GM19397 (cell line): ENCODE measurements around the gene EPN3.

Source experiments
- ATAC-seq: cut with Tn5 transposase; IDR thresholded peaks from one replicate; pipeline ENCODE4 v1.9.1; 2021; ENCODE audit warnings: mild to moderate bottlenecking, moderate library complexity; ENCODE audit not compliant: unreplicated experiment

The EPN3 gene

DNA sequence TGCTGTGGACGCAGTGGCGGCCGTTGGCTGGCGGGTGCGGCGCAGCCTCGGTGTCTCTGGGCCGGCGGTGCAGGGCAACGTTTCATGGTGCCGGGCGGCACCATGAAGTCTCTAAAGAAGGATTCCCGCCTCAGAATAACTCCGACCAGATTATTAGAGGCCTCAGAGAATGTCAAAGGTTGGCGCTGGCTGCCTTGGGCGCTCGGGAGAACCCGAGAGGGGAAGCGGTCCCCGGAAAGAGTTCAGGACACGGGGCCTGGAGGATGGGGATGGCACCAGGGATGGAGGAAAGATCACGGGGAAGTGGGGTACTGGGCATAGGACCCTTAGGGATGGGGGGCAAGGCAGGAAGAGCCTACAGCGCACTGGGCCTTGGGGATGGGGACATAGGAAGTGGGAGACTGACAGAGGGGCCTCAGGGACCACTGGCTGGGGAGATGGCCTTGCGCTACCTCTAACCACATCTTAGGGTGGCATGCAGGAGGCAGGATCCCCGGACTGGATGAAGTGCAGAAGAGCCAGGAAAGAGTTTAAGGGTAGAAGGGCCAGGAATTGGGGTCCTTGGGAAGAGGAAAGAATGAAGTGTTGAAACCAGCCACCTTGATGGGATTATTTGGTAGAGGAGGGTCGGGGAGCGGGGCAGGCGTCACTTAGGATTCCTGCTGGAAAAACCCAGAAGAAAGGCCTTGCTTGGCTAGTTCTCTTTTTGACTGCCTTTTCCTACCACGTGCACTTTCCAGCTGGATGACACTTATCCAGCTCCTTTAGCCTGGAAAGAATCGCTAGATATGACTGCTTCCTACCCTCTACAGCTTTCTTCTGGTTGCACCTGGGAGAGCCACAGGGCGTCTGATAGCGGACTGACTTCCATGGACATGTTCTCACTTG, 23.7 kb upstream of the EPN3 start:
- ATAC-seq = no peak

DNA sequence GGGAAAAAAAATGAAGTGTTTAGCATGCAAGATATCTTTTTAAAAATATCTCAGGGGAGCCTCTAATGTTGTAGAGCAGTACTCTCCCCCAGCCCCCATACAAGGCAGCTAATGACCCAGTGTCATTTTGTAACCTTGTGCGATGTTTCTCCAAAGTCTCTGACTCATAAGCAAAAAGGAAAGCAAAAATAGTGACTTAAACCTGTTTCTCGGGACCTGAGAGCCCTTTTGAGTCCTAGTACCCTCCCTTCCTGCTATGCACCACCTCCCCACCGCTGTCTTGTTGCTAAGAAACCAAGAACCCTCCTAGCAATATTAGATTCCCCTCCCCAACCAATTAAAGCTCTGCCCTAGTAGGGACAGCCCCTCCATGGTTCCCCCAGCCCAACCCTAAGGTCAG, 21.5 kb upstream of the EPN3 start:
- no peak for ATAC-seq

- ATAC-seq = no peak
Measured at GRCh38 chr17:50513495-50513894, 19.0 kb upstream of the EPN3 start.

GRCh38 chr17:50514388-50514787, 18.1 kb upstream of the EPN3 start:
- ATAC-seq = no peak

GRCh38 chr17:50514936-50515702, 17.4 kb upstream of the EPN3 start:
- no peak for ATAC-seq

DNA sequence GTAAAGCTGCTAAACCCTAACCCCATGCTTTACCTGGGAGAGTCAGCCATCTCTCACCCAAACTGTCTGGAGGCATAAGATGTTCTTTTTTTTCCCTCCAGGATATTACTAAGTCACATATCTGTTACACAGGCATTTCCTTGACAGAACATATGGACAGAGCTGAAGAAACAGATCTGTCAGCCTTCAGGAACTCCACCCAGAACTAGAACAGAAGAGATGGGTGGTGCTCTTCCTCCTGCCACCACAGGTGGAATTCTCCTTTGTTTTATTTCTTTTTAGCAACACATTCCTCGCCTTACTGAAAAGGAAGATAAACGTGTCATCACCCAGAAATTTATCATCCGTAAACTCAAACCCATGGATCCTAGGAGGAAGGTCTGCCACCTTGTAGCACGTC, 15.5 kb upstream of the EPN3 start:
- no peak for ATAC-seq

DNA sequence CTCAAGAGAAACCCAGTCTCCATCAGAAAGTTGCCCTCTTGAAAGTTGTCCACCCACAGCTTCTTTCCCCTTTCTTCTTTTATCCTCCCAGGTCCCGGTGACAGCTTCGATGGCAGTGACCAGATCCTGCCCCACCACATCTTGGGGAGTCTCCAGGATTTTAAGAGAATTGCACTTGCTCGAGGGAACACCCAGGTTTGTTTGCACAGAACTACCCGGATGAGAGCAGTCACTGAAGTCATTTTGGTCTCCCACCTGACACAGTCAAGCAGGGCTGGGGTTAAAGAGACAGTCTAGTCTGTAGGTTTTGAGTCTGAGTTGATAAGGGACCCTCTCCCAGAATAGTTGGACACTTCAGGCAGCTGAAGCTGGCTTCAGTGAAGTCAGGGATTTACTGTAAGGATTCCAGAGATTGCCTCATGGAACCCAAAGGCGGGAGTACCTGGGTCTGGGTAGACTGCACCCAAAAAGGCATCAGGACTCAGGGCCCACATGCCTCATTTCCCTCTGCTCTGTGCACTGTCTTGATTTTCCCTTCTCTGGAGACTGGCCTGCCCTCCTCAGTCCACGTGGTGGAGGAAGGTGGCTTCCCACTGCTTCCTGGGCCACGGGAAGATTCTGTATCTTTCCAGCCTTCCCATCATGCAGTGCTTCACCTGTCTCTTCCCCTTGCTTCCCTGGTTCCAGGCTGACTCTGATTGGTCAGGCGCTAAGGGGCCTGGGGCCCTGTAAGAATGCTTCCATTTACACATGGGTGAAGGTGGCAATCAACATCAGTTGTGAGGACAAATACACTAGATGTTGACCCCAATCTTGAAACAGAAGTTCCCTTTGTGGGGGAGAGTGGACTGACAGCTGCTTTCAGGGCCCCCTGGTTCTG, 14.8 kb upstream of the EPN3 start:
- ATAC-seq = no peak

DNA sequence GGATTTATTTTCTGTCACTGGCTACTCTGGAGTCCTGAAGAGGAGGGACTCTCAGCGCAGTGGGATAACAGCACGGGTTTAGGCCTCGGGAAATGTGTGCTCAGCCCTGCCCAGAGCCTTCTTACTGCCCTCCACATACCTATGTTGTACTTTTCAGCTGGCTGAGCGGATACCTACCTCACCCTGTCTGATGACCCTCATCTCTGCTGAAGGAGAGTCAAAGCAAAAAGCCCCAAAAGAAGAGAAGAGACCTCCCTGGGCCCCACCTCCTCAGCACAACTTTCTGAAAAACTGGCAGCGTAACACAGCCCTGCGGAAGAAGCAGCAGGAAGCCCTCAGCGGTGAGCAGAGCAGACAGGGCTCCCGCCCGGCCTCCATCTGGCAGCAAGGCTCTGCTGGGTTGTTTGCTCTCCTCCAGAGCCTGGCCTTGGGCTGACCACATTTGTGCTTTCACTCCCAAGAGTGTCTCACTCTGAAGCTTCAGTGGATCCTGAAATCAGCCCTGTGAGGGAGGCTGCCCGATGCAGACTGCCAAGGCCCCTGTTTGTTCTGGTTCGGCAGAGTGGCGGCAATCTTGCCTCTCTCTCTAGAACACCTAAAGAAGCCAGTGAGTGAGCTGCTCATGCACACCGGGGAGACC, 14.0 kb upstream of the EPN3 start:
- ATAC-seq = no peak

DNA sequence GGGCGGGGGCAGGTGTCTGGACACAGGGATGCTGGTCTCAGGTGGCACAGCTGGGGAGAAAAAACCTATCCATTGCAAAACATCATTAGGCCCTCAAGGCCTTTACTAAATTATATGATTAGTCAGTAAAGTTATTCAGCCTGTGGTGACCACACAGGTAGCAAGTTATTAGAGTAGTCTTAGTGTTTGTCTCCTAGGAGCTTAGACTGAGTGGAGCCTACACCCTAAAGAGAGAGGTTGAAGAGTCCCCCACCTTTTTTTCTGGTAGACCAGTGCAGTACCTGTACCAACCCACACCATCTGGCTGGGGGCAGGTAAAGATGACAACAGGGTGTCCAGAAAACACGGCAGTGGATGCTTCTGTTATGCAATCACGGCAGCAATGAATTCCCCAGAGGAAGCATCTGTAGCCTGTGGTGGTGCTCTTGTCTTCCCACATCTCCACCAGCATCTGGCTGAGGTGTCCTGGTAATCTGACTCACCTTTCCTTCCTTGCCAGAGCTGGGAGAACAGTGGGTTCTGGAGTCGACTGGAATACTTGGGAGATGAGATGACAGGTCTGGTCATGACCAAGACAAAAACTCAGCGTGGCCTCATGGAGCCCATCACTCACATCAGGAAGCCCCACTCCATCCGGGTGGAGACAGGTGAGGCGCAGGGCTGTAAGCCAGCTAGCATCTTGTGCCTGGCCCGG, 13.2 kb upstream of the EPN3 start:
- ATAC-seq = no peak

- no peak for ATAC-seq
Measured at GRCh38 chr17:50520483-50520882, 12.1 kb upstream of the EPN3 start.

GRCh38 chr17:50521514-50521913, 11.0 kb upstream of the EPN3 start:
- no peak for ATAC-seq

DNA sequence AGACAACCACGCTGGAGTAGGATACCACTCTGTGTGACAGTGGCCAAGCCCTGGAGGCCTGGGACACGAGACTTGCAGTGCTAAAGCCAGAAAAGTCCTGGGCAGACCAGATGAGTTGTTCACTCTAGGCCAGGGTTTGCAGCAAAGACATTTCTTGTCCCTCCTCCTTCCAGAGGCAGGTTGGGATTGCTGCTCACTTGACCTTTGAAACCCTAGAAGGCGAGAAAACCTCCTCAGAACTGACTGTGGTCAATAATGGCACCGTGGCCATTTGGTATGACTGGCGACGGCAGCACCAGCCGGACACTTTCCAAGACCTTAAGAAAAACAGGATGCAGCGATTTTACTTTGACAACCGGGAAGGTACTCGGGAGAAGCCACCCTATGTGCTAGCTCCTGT, 9.8 kb upstream of the EPN3 start:
- ATAC-seq = no peak

DNA sequence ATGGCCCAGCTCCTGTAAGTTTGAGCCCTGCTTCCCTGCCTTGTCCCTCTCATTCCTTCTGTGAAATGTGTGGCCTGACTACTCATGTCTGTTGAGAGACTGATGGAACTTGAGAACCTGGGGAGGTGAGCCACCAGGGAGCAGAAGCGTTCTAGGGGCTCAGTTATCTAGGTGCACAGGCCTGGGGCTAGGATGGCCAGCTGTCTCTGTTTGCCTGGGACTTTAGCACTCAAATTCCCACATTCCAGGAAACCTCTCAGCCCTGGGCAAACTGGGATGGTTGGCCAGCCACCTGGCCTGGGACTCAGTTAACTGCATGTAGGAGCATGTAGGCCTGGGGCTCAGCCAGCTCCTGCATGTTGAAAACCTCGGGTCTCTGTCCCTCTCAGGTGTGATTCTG, 9.3 kb upstream of the EPN3 start:
- no peak for ATAC-seq

- no peak for ATAC-seq
Measured at GRCh38 chr17:50524838-50525237, 7.7 kb upstream of the EPN3 start.

- ATAC-seq = no peak
Measured at GRCh38 chr17:50527155-50527762, 5.3 kb upstream of the EPN3 start.

DNA sequence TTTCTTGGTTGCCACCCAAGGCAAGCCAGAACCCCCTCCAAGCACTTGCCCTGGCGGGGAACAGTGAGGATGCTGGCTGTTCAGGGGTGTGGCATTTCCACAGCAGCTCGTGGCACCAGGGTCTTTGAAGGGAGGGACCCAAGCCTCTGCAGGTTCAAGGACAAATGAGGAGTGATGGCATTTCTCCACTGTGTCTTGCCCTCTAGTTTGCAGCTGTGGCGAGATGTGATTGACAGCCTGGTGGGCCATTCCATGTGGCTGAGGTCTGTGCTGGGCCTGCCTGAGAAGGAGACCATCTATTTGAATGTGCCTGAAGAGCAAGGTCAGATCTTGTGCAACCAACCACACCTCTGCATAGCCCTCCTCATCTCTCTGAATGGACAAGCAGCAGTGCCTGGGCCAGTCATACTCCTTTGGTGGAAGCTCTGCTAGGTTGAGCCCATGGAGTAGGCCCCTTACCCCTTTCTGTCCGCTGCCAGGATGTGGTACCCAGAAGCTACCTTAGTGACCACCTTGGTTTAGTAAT, 4.5 kb upstream of the EPN3 start:
- ATAC-seq = no peak

DNA sequence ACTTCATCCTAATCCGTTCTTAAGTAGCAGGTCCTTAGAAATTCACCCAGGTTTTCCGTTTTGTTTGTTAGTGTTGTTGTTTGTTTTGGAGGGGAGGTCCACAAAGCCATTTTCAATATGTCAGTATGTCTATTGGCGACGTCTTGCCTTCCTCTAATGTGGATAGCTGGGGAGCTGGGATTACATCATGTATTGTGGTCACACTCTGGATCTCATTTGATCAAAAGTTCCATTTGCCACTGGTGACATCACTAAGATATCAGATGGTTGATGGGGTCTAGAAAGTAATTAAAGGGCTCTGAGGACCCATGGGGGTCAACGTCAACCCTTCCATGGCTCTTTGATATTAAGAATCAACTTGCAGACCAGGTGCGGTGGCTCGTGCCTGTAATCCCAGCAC, 2.7 kb upstream of the EPN3 start:
- no peak for ATAC-seq

- no peak for ATAC-seq
Measured at GRCh38 chr17:50531428-50532025, 1.0 kb upstream of the EPN3 start.

- ATAC-seq = no peak
Measured at GRCh38 chr17:50533185-50533584, 650 bp downstream of the EPN3 start.
